ENCODE results near the gene DNM3. TPM values are rescaled to one million over a fixed set of nuclear protein-coding genes. Genes with fewer than 3 reads are reported as not detected.

DNM3 gene
- total and polyA plus RNA-seq, 2 experiments from 2014 or later: 5.2 to 12.2 TPM

GRCh38 chr1:172340520-172340919 lies 499.2 kb downstream of the DNM3 start:
- Histone ChIP-seq H4K20me1 (replicated peaks; ENCODE audit: insufficient read depth) (no peaks in the 10 kb centered on the region), H3K27me3 (ENCODE audit: insufficient read depth) (no peaks in the 10 kb centered on the region), H3K36me3 (ENCODE audit: insufficient read depth) (no peaks in the 10 kb centered on the region), H3K79me2 (replicated peaks; ENCODE audit: insufficient read depth) (no peaks in the 10 kb centered on the region), H3K4me3 (no peak overlapping the region), H3K27ac (ENCODE audit: low read depth) (no peak overlapping the region), H2AFZ (no peak overlapping the region), H3K4me2 (no peak overlapping the region), H3F3A (replicated peaks; ENCODE audit: low read depth) (no peaks in the 10 kb centered on the region), H3K9me2 (ENCODE audit: insufficient read depth) (0 out of 2 replicates have a peak, but pooled peaks cover 4% of the 10 kb centered on the region), H3K4me1 (ENCODE audit: insufficient read depth) (peaks cover 25% of the 10 kb centered on the region)
- DNase-seq (ENCODE audit: low spot score) (no peak), ATAC-seq (no peak)
- H3K36me3 Mint-ChIP-seq (ENCODE audit: low read depth): no peaks in the 10 kb centered on the region
- no peak overlapping the region for H3K4me3 Mint-ChIP-seq
- H3K9me3 Mint-ChIP-seq: no peaks in the 10 kb centered on the region
- no peaks in the 10 kb centered on the region for H3K27me3 Mint-ChIP-seq (ENCODE audit: insufficient read depth, low read depth, poor library complexity)
- H3K4me1 Mint-ChIP-seq: peaks cover 24% of the 10 kb centered on the region
- TF ChIP-seq, protein P1, sequence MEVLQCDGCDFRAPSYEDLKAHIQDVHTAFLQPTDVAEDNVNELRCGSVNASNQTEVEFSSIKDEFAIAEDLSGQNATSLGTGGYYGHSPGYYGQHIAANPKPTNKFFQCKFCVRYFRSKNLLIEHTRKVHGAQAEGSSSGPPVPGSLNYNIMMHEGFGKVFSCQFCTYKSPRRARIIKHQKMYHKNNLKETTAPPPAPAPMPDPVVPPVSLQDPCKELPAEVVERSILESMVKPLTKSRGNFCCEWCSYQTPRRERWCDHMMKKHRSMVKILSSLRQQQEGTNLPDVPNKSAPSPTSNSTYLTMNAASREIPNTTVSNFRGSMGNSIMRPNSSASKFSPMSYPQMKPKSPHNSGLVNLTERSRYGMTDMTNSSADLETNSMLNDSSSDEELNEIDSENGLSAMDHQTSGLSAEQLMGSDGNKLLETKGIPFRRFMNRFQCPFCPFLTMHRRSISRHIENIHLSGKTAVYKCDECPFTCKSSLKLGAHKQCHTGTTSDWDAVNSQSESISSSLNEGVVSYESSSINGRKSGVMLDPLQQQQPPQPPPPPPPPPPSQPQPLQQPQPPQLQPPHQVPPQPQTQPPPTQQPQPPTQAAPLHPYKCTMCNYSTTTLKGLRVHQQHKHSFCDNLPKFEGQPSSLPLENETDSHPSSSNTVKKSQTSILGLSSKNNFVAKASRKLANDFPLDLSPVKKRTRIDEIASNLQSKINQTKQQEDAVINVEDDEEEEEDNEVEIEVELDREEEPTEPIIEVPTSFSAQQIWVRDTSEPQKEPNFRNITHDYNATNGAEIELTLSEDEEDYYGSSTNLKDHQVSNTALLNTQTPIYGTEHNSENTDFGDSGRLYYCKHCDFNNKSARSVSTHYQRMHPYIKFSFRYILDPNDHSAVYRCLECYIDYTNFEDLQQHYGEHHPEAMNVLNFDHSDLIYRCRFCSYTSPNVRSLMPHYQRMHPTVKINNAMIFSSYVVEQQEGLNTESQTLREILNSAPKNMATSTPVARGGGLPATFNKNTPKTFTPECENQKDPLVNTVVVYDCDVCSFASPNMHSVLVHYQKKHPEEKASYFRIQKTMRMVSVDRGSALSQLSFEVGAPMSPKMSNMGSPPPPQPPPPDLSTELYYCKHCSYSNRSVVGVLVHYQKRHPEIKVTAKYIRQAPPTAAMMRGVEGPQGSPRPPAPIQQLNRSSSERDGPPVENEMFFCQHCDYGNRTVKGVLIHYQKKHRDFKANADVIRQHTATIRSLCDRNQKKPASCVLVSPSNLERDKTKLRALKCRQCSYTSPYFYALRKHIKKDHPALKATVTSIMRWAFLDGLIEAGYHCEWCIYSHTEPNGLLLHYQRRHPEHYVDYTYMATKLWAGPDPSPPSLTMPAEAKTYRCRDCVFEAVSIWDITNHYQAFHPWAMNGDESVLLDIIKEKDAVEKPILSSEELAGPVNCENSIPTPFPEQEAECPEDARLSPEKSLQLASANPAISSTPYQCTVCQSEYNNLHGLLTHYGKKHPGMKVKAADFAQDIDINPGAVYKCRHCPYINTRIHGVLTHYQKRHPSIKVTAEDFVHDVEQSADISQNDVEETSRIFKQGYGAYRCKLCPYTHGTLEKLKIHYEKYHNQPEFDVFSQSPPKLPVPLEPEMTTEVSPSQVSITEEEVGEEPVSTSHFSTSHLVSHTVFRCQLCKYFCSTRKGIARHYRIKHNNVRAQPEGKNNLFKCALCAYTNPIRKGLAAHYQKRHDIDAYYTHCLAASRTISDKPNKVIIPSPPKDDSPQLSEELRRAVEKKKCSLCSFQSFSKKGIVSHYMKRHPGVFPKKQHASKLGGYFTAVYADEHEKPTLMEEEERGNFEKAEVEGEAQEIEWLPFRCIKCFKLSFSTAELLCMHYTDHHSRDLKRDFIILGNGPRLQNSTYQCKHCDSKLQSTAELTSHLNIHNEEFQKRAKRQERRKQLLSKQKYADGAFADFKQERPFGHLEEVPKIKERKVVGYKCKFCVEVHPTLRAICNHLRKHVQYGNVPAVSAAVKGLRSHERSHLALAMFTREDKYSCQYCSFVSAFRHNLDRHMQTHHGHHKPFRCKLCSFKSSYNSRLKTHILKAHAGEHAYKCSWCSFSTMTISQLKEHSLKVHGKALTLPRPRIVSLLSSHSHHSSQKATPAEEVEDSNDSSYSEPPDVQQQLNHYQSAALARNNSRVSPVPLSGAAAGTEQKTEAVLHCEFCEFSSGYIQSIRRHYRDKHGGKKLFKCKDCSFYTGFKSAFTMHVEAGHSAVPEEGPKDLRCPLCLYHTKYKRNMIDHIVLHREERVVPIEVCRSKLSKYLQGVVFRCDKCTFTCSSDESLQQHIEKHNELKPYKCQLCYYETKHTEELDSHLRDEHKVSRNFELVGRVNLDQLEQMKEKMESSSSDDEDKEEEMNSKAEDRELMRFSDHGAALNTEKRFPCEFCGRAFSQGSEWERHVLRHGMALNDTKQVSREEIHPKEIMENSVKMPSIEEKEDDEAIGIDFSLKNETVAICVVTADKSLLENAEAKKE (CRISPR knock-in tag; IDR thresholded peaks at IDR 0.05): no peak
- TF ChIP-seq ETS1 (IDR thresholded peaks at IDR 0.05) (no peak), JUNB (IDR thresholded peaks at IDR 0.05; ENCODE audit: unreplicated experiment) (no peak), CREB1 (CRISPR knock-in tag; IDR thresholded peaks at IDR 0.05; ENCODE audit: low read depth) (no peak), POLR2AphosphoS5 (IDR thresholded peaks at IDR 0.05; ENCODE audit: low read depth) (no peak), EZH2phosphoT487 (IDR thresholded peaks at IDR 0.05; ENCODE audit: unreplicated experiment) (no peak), ZNF331 (CRISPR knock-in tag; IDR thresholded peaks at IDR 0.05; ENCODE audit: low read depth) (no peak), EZH2 (IDR thresholded peaks at IDR 0.05; ENCODE audit: low read depth, unreplicated experiment) (no peak), NANOG (IDR thresholded peaks at IDR 0.05; ENCODE audit: borderline replicate concordance) (no peak), STAT1 (IDR thresholded peaks at IDR 0.05; ENCODE audit: unreplicated experiment) (no peak), ZNF114 (CRISPR knock-in tag; IDR thresholded peaks at IDR 0.05) (no peak)
- TF ChIP-seq, protein P2, sequence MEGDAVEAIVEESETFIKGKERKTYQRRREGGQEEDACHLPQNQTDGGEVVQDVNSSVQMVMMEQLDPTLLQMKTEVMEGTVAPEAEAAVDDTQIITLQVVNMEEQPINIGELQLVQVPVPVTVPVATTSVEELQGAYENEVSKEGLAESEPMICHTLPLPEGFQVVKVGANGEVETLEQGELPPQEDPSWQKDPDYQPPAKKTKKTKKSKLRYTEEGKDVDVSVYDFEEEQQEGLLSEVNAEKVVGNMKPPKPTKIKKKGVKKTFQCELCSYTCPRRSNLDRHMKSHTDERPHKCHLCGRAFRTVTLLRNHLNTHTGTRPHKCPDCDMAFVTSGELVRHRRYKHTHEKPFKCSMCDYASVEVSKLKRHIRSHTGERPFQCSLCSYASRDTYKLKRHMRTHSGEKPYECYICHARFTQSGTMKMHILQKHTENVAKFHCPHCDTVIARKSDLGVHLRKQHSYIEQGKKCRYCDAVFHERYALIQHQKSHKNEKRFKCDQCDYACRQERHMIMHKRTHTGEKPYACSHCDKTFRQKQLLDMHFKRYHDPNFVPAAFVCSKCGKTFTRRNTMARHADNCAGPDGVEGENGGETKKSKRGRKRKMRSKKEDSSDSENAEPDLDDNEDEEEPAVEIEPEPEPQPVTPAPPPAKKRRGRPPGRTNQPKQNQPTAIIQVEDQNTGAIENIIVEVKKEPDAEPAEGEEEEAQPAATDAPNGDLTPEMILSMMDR (conservative IDR thresholded peaks at IDR 0.05; ENCODE audit: low read depth in 2 of 2): no peak
- TF ChIP-seq, protein P3, sequence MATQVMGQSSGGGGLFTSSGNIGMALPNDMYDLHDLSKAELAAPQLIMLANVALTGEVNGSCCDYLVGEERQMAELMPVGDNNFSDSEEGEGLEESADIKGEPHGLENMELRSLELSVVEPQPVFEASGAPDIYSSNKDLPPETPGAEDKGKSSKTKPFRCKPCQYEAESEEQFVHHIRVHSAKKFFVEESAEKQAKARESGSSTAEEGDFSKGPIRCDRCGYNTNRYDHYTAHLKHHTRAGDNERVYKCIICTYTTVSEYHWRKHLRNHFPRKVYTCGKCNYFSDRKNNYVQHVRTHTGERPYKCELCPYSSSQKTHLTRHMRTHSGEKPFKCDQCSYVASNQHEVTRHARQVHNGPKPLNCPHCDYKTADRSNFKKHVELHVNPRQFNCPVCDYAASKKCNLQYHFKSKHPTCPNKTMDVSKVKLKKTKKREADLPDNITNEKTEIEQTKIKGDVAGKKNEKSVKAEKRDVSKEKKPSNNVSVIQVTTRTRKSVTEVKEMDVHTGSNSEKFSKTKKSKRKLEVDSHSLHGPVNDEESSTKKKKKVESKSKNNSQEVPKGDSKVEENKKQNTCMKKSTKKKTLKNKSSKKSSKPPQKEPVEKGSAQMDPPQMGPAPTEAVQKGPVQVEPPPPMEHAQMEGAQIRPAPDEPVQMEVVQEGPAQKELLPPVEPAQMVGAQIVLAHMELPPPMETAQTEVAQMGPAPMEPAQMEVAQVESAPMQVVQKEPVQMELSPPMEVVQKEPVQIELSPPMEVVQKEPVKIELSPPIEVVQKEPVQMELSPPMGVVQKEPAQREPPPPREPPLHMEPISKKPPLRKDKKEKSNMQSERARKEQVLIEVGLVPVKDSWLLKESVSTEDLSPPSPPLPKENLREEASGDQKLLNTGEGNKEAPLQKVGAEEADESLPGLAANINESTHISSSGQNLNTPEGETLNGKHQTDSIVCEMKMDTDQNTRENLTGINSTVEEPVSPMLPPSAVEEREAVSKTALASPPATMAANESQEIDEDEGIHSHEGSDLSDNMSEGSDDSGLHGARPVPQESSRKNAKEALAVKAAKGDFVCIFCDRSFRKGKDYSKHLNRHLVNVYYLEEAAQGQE (IDR thresholded peaks at IDR 0.05; ENCODE audit: unreplicated experiment): no peak
- no peak overlapping the region for H3K27ac Mint-ChIP-seq
